SK-N-SH (cell line): ENCODE measurements around the gene UBE2E2. TPM values are rescaled to one million over a fixed set of nuclear protein-coding genes. Genes with fewer than 3 reads are reported as not detected.

Experiments
- CTCF ChIA-PET: fragments of 300-600, 350-600 bp; formaldehyde crosslinking; extraction: SDS; loops from one replicate; lab custom pipeline; 2021; lab: Yijun Ruan, JAX
- POLR2A ChIA-PET: fragments of 350-600 bp; sonication (Branson Sonifier 250); formaldehyde crosslinking; extraction: SDS; loops from one replicate; lab custom pipeline; 2020; ENCODE audit warnings: antibody characterized with exemption, inconsistent platforms; lab: Yijun Ruan, JAX
- DNase-seq: peaks from one replicate; pipeline ENCODE4 v3.0.0; 2012
- H2AFZ ChIP-seq: fragments of 200-600 bp; sonication (generic); 2 replicates; pipeline ENCODE4 v1.8.1; 2016; ENCODE audit warnings: antibody characterized with exemption, mild to moderate bottlenecking, low read depth
- H3F3A ChIP-seq: fragments of 200-600 bp; sonication (generic); replicated peaks from 2 replicates; pipeline ENCODE3; 2016; ENCODE audit warnings: antibody characterized with exemption, mild to moderate bottlenecking; ENCODE audit not compliant: insufficient read depth
- H3K27ac ChIP-seq, 2 experiments: fragments of 200-500 bp in 1 of 2; fragments of 200-600 bp in 1 of 2; sonication (Bioruptor generic) in 1 of 2; sonication (generic), shearing (Covaris generic) in 1 of 2; 2 replicates each; pipeline versions ENCODE4 v1.5.1 to v1.6.1; 2014 to 2016; ENCODE audit warnings: low read depth in 2 of 2, inconsistent platforms in 1 of 2, low read length in 1 of 2, mild to moderate bottlenecking in 1 of 2, mixed read lengths in 1 of 2
- H3K27me3 ChIP-seq: fragments of 200-600 bp; sonication (generic), shearing (Covaris generic); 2 replicates; pipeline ENCODE4 v1.6.1; 2016; ENCODE audit warnings: mixed run types; ENCODE audit not compliant: insufficient read depth
- H3K36me3 ChIP-seq, 2 experiments: fragments of 200-500 bp in 1 of 2; fragments of 200-600 bp in 1 of 2; sonication (Bioruptor generic) in 1 of 2; sonication (generic) in 1 of 2; replicated peaks in 1 of 2; 2 replicates each; pipeline versions ENCODE3 to v1.5.1; 2014 to 2016; ENCODE audit warnings: low read length in 1 of 2, mild to moderate bottlenecking in 1 of 2; ENCODE audit not compliant: insufficient read depth in 2 of 2, control insufficient read depth in 1 of 2
- H3K4me1 ChIP-seq, 2 experiments: fragments of 200-500 bp in 1 of 2; fragments of 200-600 bp in 1 of 2; sonication (Bioruptor generic) in 1 of 2; sonication (generic), shearing (Covaris generic) in 1 of 2; 2 replicates each; pipeline versions ENCODE4 v1.5.1 to v1.6.1; 2014 to 2016; ENCODE audit warnings: low read depth in 1 of 2, low read length in 1 of 2, mixed run types in 1 of 2; ENCODE audit not compliant: insufficient read depth in 2 of 2, control insufficient read depth in 1 of 2
- H3K4me2 ChIP-seq: fragments of 200-600 bp; sonication (generic), shearing (Covaris generic); 2 replicates; pipeline ENCODE4 v1.6.1; 2017; ENCODE audit warnings: mixed run types
- H3K4me3 ChIP-seq, 2 experiments: fragments of 200-500 bp in 1 of 2; fragments of 200-600 bp in 1 of 2; sonication (Bioruptor generic) in 1 of 2; sonication (generic), shearing (Covaris generic) in 1 of 2; 2 replicates each; pipeline versions ENCODE4 v1.5.1 to v1.8.1; 2014 to 2016; ENCODE audit warnings: low read depth in 2 of 2, inconsistent platforms in 1 of 2, low read length in 1 of 2, mild to moderate bottlenecking in 1 of 2, mixed read lengths in 1 of 2, moderate library complexity in 1 of 2
- H3K79me2 ChIP-seq: fragments of 200-600 bp; sonication (generic); 2 replicates; pipeline ENCODE4 v1.8.1; 2017; ENCODE audit warnings: mild to moderate bottlenecking; ENCODE audit not compliant: insufficient read depth
- H3K9ac ChIP-seq: fragments of 200-600 bp; sonication (generic); 2 replicates; pipeline ENCODE4 v1.6.1; 2017; ENCODE audit warnings: mixed run types
- H3K9me2 ChIP-seq: fragments of 200-600 bp; sonication (generic); 2 replicates; pipeline ENCODE4 v1.6.1; 2017; ENCODE audit warnings: mixed run types
- H3K9me3 ChIP-seq: fragments of 200-600 bp; sonication (generic); 2 replicates; pipeline ENCODE4 v1.6.1; 2017; ENCODE audit warnings: mixed run types, mild to moderate bottlenecking, moderate library complexity
- H4K20me1 ChIP-seq: fragments of 200-600 bp; sonication (generic); 2 replicates; pipeline ENCODE4 v1.6.1; 2017; ENCODE audit warnings: mild to moderate bottlenecking, mixed run types; ENCODE audit not compliant: insufficient read depth
- GABPA ChIP-seq: IDR thresholded peaks from 2 replicates; pipeline ENCODE4 v1.4.0; 2012; ENCODE audit warnings: low read depth, mild to moderate bottlenecking
- JUND ChIP-seq: IDR thresholded peaks from 2 replicates; pipeline ENCODE4 v1.4.0; 2012
- MAX ChIP-seq: IDR thresholded peaks from 2 replicates; pipeline ENCODE4 v1.4.0; 2012; ENCODE audit warnings: low read depth
- YY1 ChIP-seq: IDR thresholded peaks from 2 replicates; pipeline ENCODE4 v1.4.0; 2012; ENCODE audit warnings: low read depth, mild to moderate bottlenecking
- WGBS: methylation state at CpG from one replicate; pipeline ENCODE4 v1.1.6; 2017; ENCODE audit warnings: low lambda C conversion rate; 5-methylcytosine and 5-hydroxymethylcytosine counted together
- polyA plus RNA-seq, 3 experiments: library from polyadenylated mRNA; depleted of rRNA; stranded (reverse); fragments of >200 nt; gene quantifications; 2 replicates each; pipeline ENCODE4 v1.2.3, GENCODE V29; 2012
- TF ChIP-seq, protein P1 (sequence below): IDR thresholded peaks from 2 replicates; pipeline ENCODE4 v1.6.1; 2012; ENCODE audit warnings: mild to moderate bottlenecking, low read depth, low read length, moderate library complexity
- TF ChIP-seq, protein P2 (sequence below): IDR thresholded peaks from 2 replicates; pipeline ENCODE4 v1.4.0; 2012; ENCODE audit warnings: low read depth, borderline replicate concordance
- TF ChIP-seq, protein P3 (sequence below): IDR thresholded peaks from 2 replicates; pipeline ENCODE4 v1.4.0; 2012; ENCODE audit warnings: low read depth, borderline replicate concordance
- TF ChIP-seq, protein P4 (sequence below): IDR thresholded peaks from 2 replicates; pipeline ENCODE4; 2012

The UBE2E2 gene
- polyA plus RNA-seq, 1 of the 3 experiments (the other 2 are of a cell fraction): 46.4 TPM

GRCh38 chr3:23626442-23626841, 423.3 kb downstream of the UBE2E2 start:
- Histone ChIP-seq H4K20me1 (no peaks in the 10 kb centered on the region), H3K27me3 (no peaks in the 10 kb centered on the region), H3K4me2 (no peak overlapping the region), H3F3A (no peaks in the 10 kb centered on the region), H3K9me2 (no peaks in the 10 kb centered on the region), H3K79me2 (no peaks in the 10 kb centered on the region), H3K36me3 (no peaks in the 10 kb centered on the region), H3K9me3 (no peaks in the 10 kb centered on the region), H2AFZ (no peak overlapping the region), H3K4me1 (peaks cover 0 to 7% of the 10 kb centered on the region in 2 experiments; a peak in 1 of 4 replicates), H3K27ac (no peak overlapping the region), H3K9ac (no peak overlapping the region), H3K4me3 (no peak overlapping the region)
- ChIA-PET CTCF (no interaction called here), POLR2A (no interaction called here)
- TF ChIP-seq MAX: no peak
- TF ChIP-seq YY1: no peak
- TF ChIP-seq, protein P1, sequence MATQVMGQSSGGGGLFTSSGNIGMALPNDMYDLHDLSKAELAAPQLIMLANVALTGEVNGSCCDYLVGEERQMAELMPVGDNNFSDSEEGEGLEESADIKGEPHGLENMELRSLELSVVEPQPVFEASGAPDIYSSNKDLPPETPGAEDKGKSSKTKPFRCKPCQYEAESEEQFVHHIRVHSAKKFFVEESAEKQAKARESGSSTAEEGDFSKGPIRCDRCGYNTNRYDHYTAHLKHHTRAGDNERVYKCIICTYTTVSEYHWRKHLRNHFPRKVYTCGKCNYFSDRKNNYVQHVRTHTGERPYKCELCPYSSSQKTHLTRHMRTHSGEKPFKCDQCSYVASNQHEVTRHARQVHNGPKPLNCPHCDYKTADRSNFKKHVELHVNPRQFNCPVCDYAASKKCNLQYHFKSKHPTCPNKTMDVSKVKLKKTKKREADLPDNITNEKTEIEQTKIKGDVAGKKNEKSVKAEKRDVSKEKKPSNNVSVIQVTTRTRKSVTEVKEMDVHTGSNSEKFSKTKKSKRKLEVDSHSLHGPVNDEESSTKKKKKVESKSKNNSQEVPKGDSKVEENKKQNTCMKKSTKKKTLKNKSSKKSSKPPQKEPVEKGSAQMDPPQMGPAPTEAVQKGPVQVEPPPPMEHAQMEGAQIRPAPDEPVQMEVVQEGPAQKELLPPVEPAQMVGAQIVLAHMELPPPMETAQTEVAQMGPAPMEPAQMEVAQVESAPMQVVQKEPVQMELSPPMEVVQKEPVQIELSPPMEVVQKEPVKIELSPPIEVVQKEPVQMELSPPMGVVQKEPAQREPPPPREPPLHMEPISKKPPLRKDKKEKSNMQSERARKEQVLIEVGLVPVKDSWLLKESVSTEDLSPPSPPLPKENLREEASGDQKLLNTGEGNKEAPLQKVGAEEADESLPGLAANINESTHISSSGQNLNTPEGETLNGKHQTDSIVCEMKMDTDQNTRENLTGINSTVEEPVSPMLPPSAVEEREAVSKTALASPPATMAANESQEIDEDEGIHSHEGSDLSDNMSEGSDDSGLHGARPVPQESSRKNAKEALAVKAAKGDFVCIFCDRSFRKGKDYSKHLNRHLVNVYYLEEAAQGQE: no peak
- TF ChIP-seq, protein P2, sequence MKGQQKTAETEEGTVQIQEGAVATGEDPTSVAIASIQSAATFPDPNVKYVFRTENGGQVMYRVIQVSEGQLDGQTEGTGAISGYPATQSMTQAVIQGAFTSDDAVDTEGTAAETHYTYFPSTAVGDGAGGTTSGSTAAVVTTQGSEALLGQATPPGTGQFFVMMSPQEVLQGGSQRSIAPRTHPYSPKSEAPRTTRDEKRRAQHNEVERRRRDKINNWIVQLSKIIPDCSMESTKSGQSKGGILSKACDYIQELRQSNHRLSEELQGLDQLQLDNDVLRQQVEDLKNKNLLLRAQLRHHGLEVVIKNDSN: no peak
- TF ChIP-seq, protein P3, sequence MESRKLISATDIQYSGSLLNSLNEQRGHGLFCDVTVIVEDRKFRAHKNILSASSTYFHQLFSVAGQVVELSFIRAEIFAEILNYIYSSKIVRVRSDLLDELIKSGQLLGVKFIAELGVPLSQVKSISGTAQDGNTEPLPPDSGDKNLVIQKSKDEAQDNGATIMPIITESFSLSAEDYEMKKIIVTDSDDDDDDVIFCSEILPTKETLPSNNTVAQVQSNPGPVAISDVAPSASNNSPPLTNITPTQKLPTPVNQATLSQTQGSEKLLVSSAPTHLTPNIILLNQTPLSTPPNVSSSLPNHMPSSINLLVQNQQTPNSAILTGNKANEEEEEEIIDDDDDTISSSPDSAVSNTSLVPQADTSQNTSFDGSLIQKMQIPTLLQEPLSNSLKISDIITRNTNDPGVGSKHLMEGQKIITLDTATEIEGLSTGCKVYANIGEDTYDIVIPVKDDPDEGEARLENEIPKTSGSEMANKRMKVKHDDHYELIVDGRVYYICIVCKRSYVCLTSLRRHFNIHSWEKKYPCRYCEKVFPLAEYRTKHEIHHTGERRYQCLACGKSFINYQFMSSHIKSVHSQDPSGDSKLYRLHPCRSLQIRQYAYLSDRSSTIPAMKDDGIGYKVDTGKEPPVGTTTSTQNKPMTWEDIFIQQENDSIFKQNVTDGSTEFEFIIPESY: no peak
- no peak for TF ChIP-seq GABPA
- no peak for TF ChIP-seq JUND
- TF ChIP-seq, protein P4, sequence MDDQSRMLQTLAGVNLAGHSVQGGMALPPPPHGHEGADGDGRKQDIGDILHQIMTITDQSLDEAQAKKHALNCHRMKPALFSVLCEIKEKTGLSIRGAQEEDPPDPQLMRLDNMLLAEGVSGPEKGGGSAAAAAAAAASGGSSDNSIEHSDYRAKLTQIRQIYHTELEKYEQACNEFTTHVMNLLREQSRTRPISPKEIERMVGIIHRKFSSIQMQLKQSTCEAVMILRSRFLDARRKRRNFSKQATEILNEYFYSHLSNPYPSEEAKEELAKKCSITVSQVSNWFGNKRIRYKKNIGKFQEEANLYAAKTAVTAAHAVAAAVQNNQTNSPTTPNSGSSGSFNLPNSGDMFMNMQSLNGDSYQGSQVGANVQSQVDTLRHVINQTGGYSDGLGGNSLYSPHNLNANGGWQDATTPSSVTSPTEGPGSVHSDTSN: no peak
- WGBS: 43% methylated on average over 1 of the region's 2 CpGs
- no peak for DNase-seq
